GM18870 (cell line): ENCODE data around the gene HLA-DQA2.
"Not testable (repeated sequence)": the region's sequence is repeated elsewhere in the genome, so short reads cannot be mapped to it uniquely, and the experiment has no call there.

Experiments
- ATAC-seq: cut with Tn5 transposase; IDR thresholded peaks from one replicate; pipeline ENCODE4 v1.9.1; 2021; ENCODE audit warnings: moderate library complexity; ENCODE audit not compliant: unreplicated experiment

Gene HLA-DQA2

GRCh38 chr6:32775071-32775470 lies 33.9 kb downstream of the HLA-DQA2 start:
- ATAC-seq: no peak

DNA sequence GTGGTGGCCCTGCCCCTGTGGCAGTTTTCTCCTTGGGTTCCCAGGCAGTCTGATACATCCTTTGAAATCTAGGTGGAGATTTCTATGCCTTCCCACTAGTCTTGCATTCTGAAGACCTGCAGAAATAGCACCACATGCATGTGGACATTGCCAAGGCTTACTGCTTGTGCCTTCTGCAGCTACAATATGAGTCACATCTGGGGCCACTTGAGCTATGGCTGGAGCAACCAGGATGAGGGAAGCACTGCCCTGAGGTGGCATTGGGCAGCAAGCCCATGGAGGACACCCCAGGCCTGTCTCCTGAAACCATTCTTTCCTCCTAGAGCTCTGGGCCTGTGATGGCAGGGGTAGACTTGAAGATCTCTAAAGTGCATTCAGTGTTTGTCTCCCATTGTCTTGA lies 37.8 kb downstream of the HLA-DQA2 start:
- no peak for ATAC-seq

DNA sequence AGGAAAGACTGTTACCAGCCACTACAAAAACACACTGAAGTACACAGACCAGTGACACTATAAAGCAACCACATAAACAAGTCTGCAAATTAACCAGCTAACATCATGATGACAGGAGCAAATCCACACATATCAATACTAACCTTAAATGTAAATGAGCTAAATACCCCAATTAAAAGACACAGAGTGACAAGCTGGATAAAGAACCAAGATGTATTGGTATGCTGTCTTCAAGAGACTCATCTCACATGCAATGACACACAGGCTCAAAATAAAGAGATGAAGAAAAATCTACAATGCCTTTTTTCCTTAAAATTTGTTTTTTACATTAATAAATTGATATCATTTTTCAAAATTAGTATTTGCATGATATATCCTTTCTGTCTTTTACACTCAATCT lies 41.7 kb downstream of the HLA-DQA2 start:
- ATAC-seq: not testable (repeated sequence)

DNA sequence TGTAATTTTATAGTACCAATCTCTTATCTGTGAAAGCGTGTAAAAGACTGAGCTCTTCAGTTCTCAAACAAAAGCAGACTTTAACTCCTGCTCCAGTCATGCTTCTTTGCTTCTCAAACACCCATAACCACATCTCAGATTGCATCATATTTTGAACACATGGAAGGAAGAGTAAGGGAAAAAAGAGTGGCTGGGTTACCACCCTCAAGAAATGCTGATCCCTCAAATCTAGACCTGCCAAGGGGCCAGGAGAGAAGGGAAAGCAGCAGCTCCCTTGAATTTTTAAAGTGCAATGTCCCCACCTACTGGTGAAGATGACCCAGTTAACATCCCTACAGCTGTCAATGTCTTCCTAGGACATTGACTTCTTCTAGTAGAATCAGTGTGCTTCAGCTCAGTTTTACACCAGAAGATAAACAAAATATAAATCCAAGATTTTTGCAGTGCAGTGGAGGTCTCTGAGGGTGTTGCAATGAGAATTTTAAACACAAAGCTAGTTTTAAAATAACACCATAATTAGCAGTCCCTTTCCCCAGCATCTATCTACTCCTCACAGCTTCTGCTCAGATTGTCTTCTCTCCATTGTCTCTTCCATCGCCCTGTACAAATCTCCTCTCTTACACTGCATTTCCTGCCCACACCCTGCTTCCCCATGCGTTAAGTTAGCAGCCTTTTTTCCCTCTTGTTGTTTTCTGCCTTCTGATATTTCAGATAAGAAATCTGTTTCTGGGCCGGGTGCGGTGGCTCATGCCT lies 44.8 kb downstream of the HLA-DQA2 start:
- ATAC-seq: no peak

DNA sequence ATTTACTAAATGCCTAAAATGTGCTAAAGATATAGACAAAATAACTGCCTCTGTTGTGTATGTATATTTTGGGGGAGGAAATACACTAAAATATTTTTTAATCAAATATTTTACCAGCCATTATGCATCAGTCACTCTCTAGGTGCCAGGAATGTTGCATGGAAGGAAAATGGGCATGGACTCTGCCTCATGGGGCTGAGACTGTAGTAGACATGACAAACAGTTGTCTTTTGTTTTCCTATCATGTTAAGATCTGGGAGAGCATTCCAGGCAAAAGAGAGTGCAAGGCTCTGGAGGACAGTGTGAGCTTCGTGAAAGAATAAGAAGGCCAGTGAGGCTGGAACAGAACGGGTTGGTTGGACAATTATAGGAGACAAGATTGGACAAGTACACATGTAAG lies 49.1 kb downstream of the HLA-DQA2 start:
- no peak for ATAC-seq

DNA sequence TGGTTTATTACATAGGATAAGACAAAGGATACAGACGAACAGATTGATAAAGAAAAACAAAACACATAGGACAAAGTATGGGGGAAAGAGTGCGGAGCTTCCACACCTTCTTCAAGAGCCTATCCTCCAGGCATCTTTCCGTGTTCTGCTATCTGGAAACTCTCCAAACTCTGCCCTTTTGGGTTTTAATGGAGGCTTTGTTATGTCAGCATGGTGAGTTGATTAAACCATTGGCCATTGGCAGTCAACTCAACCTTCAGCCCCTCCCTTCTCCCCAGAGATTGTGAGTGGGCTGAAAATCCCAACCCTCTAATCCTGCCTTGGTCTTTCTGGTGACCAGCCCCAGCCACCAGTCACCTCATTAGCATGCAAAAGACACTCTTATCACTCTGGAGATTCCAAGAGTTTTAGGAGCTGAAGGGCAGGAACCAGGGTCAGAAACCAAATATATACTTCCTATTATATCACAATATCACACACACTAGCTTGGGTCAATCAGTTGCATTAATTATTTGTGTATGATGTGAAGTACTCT lies 51.8 kb downstream of the HLA-DQA2 start:
- no peak for ATAC-seq

DNA sequence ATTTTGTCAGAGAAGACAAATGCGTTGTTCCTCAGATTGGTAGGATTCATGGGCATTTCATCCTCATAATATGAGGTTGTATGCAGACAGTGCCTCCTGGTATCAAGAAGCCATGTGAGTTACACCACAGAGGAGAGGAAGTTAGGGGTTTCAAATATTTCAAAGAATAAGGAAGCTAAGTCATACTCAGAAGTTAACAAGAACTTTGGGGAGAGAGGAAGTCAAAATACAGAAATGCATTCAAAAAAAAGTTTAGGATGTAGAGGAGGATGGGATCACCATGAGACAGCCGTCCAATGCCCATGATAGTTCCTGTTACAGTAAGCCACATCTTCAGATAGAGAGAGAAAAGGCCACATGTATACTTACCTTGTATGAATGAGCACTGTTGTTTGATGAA lies 53.3 kb downstream of the HLA-DQA2 start:
- ATAC-seq: no peak
